Activated naive CD4-positive, alpha-beta T cell treated with anti-CD3 and anti-CD28 coated beads, Interleukin-2, amount 50 U/mL, for 72 hours (primary cell): Measurements from ENCODE around the gene PCDH9. TPM values are rescaled to one million over a fixed set of nuclear protein-coding genes. Genes with fewer than 3 reads are reported as not detected.

ENCODE experiments used
- ATAC-seq, 2 donors: fragments of 150-1000 bp; cut with Tn5 transposase; 2 replicates each; pipeline ENCODE4 v1.10.0; 2021; ENCODE audit warnings: mild to moderate bottlenecking in 2 of 2, moderate library complexity in 2 of 2
- DNase-seq, 2 donors: peaks; one replicate each; pipeline ENCODE4 v3.0.0; 2021 to 2022; ENCODE audit warnings: low spot score in 2 of 2
- H3K27ac Mint-ChIP-seq, 2 donors: one replicate each; pipeline ENCODE4 v1.8.0; 2022; ENCODE audit warnings: mild to moderate bottlenecking in 2 of 2, mixed read lengths in 2 of 2
- H3K36me3 Mint-ChIP-seq, 2 donors: one replicate each; pipeline ENCODE4 v1.8.0; 2022; ENCODE audit warnings: mixed read lengths in 2 of 2
- H3K9me3 Mint-ChIP-seq, 2 donors: one replicate each; pipeline ENCODE4 v1.8.0; 2022; ENCODE audit warnings: mixed read lengths in 2 of 2
- total RNA-seq, 2 donors: library from RNA; stranded (reverse); gene quantifications; one replicate each; pipeline ENCODE4 v1.2.3, GENCODE V29; 2022

The PCDH9 gene
- total RNA-seq, 2 donors from 2014 or later = 0.16 to 0.48 TPM

GRCh38 chr13:66358564-66358963 is 871.6 kb downstream of the PCDH9 start:
- peaks cover 0 to 3% of the 10 kb centered on the region in 2 donors for H3K9me3 Mint-ChIP-seq
- no peak for DNase-seq

GRCh38 chr13:66357463-66357862 is 872.7 kb downstream of the PCDH9 start:
- DNase-seq (no peak), ATAC-seq (no peak)
- H3K27ac Mint-ChIP-seq = no peak overlapping the region
- H3K36me3 Mint-ChIP-seq = no peaks in the 10 kb centered on the region
- H3K9me3 Mint-ChIP-seq = peaks cover 5 to 7% of the 10 kb centered on the region in 2 donors

More at GRCh38 chr13:66358564-66358963, 871.6 kb downstream of the PCDH9 start:
- ATAC-seq = no peak
- Mint-ChIP-seq H3K36me3 (no peaks in the 10 kb centered on the region), H3K27ac (no peak overlapping the region)

DNA sequence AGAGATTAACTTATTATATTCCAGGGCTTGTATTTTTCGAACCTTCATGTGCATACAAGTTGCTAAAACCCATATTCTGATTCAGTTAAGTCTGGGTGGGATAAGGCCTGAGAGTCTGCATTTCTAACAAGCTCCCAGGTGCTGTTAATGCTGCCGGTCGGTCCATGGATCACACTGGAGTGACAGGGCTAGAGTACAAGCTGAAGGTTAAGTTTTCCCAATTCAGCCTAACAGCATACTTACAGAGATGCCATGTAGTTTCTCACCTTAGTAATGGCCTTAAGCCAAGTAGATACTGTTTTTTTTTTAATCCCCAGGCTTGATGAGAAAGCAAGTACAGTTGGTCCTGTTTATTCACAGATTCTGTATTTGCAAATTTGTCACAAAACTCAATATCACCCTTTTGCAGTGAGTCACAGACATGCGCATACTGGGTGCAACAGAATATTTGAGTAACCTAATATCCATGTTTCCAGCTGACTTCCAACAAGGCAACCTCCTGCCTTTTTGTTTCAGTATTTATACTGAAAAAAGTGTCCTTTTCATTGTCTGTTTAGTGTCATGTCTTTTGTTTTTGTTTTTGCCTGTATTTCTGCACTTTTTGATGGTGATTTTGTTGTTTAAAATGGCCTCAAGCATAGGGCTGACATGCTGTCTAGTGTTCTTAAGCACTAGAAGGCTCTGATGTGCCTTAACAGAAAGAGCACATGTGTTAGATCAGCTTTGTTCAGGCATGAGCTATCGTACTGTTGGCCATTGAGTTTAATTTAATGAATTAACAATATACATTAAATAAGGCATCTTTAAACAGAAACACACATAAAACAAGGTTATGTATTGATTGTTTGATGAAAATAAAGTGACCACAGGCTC is 875.0 kb downstream of the PCDH9 start:
- DNase-seq (no peak), ATAC-seq (no peak)
- H3K9me3 Mint-ChIP-seq = peaks cover 12 to 14% of the 10 kb centered on the region in 2 donors
- H3K27ac Mint-ChIP-seq = no peak overlapping the region
- H3K36me3 Mint-ChIP-seq = no peaks in the 10 kb centered on the region

GRCh38 chr13:66353664-66354063 is 876.5 kb downstream of the PCDH9 start:
- peaks cover 16 to 21% of the 10 kb centered on the region in 2 donors for H3K9me3 Mint-ChIP-seq
- H3K27ac Mint-ChIP-seq = no peak overlapping the region
- ATAC-seq = no peak
- DNase-seq = no peak
- H3K36me3 Mint-ChIP-seq = peaks cover 0 to 6% of the 10 kb centered on the region in 2 donors

- H3K27ac Mint-ChIP-seq = no peak overlapping the region
Measured at GRCh38 chr13:66349966-66350365, 880.2 kb downstream of the PCDH9 start.

DNA sequence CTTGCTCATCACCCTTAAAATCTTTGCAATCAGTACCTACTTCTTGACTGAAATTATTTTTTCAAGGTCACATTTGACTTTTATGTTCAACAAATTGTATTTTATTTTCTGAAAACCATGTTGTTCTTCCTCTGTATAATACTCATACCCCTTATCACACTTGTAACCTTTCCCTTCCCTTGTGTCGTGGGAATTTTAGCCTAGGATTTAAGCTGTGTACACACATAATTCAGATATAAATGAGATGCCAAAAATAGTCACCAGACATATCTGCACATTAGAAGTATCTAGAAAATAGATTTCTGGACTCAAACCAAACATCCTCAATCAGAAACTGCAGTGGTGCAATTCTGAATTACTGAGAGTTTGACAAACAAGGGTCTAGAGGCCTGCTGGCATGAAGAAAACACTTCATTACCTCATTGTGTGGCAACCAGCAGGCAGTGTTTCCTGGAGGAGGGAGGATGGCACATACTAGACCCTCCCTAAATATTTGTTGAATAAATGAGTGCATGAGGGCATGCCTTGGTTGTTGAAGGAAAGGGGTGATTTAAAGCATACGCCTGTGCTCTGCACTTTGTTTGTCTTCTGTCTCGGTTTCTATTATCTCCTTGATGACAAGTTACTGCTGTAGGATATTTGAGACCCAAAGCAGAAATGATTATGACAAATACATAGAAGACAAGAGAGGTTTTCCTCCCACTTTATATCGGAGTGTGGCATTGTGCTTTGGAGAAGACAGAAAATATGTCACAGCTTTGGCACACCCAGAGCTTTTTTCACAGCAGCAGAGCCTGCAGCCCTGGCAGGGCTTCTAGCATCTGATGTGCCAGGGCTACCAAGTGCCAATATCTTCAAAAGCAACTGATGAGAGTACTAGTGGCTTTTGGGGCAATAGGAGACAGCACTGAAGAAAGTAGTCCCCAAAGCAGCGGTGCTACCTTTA is 881.1 kb downstream of the PCDH9 start:
- Mint-ChIP-seq H3K9me3 (peaks cover 23 to 29% of the 10 kb centered on the region in 2 donors), H3K36me3 (peaks cover 0 to 6% of the 10 kb centered on the region in 2 donors), H3K27ac (no peak overlapping the region)
- DNase-seq (no peak), ATAC-seq (no peak)

More at GRCh38 chr13:66349966-66350365, 880.2 kb downstream of the PCDH9 start:
- DNase-seq = no peak
- H3K36me3 Mint-ChIP-seq = peaks cover 0 to 6% of the 10 kb centered on the region in 2 donors
- peaks cover 23 to 29% of the 10 kb centered on the region in 2 donors for H3K9me3 Mint-ChIP-seq
- no peak for ATAC-seq

- H3K9me3 Mint-ChIP-seq = peaks cover 18 to 26% of the 10 kb centered on the region in 2 donors
- ATAC-seq (no peak), DNase-seq (no peak)
- peaks cover 0 to 6% of the 10 kb centered on the region in 2 donors for H3K36me3 Mint-ChIP-seq
- no peak overlapping the region for H3K27ac Mint-ChIP-seq
Measured at GRCh38 chr13:66347486-66348117, 882.5 kb downstream of the PCDH9 start.

- DNase-seq (no peak), ATAC-seq (no peak)
- peaks cover 0 to 6% of the 10 kb centered on the region in 2 donors for H3K36me3 Mint-ChIP-seq
- H3K27ac Mint-ChIP-seq = no peak overlapping the region
- peaks cover 18 to 28% of the 10 kb centered on the region in 2 donors for H3K9me3 Mint-ChIP-seq
Measured at GRCh38 chr13:66345971-66346370, 884.2 kb downstream of the PCDH9 start.

- ATAC-seq = no peak
- peaks cover 15 to 25% of the 10 kb centered on the region in 2 donors for H3K9me3 Mint-ChIP-seq
- no peak overlapping the region for H3K27ac Mint-ChIP-seq
- no peak for DNase-seq
- H3K36me3 Mint-ChIP-seq = peaks cover 0 to 6% of the 10 kb centered on the region in 2 donors
Measured at GRCh38 chr13:66345518-66345810, 884.7 kb downstream of the PCDH9 start.

GRCh38 chr13:66344805-66345517 is 885.2 kb downstream of the PCDH9 start:
- Mint-ChIP-seq H3K9me3 (peaks cover 10 to 20% of the 10 kb centered on the region in 2 donors), H3K36me3 (peaks cover 0 to 6% of the 10 kb centered on the region in 2 donors), H3K27ac (no peak overlapping the region)
- no peak for DNase-seq
- no peak for ATAC-seq

GRCh38 chr13:66343224-66343828 is 886.8 kb downstream of the PCDH9 start:
- Mint-ChIP-seq H3K36me3 (no peaks in the 10 kb centered on the region), H3K9me3 (peaks cover 8 to 14% of the 10 kb centered on the region in 2 donors), H3K27ac (no peak overlapping the region)
- ATAC-seq (no peak), DNase-seq (no peak)

DNA sequence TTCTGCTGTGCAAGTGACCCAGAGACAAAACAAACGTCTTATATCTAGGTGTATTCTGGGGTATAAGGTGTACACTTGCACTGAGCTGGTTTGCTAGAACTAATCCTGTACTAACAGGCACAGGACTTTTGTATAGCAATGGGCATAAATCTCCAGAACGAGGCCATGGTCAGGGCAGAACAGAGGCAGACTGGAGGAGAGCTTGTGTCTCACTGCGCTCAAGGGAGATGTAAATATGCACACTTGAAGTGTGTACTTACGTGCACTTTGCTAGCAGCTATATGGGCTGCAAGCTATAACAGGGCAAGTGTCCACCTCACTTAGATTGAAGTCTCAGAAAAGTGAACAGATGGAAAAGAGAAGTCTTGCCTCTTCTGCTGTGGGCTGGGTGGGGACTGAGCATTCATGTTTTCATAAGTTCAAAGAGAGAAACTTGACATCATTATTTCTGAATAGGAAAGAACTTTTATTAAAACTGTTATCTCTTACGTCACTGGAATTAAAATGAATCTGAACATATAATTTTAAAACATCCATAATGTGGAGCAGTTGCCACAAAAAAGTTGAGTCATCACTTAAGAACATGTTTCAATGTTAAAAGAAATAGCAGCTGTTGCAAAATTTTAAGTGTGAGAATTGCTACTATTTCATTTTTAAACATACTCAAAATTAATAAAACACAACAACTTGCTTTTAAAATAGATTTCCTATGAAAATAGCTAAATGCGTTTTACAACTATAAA is 888.3 kb downstream of the PCDH9 start:
- ATAC-seq (no peak), DNase-seq (no peak)
- Mint-ChIP-seq H3K27ac (no peak overlapping the region), H3K36me3 (no peaks in the 10 kb centered on the region), H3K9me3 (peaks cover 0 to 6% of the 10 kb centered on the region in 2 donors)

- DNase-seq (no peak), ATAC-seq (no peak)
- Mint-ChIP-seq H3K36me3 (no peaks in the 10 kb centered on the region), H3K27ac (no peak overlapping the region), H3K9me3 (peaks cover 0 to 6% of the 10 kb centered on the region in 2 donors)
Measured at GRCh38 chr13:66339214-66339613, 890.9 kb downstream of the PCDH9 start.

GRCh38 chr13:66338542-66338941 is 891.6 kb downstream of the PCDH9 start:
- Mint-ChIP-seq H3K36me3 (no peaks in the 10 kb centered on the region), H3K9me3 (peaks cover 0 to 5% of the 10 kb centered on the region in 2 donors), H3K27ac (no peak overlapping the region)

DNA sequence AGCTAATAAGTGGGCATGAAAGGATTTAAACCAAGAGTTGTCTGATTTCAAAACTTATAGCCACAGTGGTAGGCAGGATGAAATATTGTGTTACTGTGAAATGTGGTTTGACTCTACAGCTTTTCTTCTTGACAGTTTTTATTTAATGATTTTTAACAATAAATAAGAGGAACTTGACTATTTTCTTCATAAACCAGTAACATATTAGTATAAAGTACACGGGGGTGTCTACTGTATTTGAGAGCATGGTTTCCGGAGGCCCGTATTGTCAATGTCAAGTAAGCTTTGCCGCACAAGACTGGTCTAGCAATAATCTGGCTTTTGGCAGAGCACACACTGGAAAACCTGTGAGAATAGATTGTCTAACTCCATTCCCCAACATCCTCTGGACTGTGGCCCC is 894.5 kb downstream of the PCDH9 start:
- DNase-seq = no peak
- peaks cover 0 to 3% of the 10 kb centered on the region in 2 donors for H3K9me3 Mint-ChIP-seq
- ATAC-seq = no peak
- no peak overlapping the region for H3K27ac Mint-ChIP-seq
- H3K36me3 Mint-ChIP-seq = no peaks in the 10 kb centered on the region

More at GRCh38 chr13:66338542-66338941, 891.6 kb downstream of the PCDH9 start:
- ATAC-seq (no peak), DNase-seq (no peak)
